ENCODE measurements around the gene RARS2.

The RARS2 gene

GRCh38 chr6:87583822-87584221 is 6.0 kb downstream of the RARS2 start:
- no peak overlapping the region for H3K4me3 ChIP-seq (replicated peaks in 1 of 2; ENCODE audit: low read depth in 2 of 2, low read length in 2 of 2)
- TF ChIP-seq CTCF (IDR thresholded peaks at IDR 0.05; ENCODE audit: low read depth, low read length): no peak
- no peak for DNase-seq (ENCODE audit: low read depth in 2 of 2)

GRCh38 chr6:87575423-87575822 is 14.4 kb downstream of the RARS2 start:
- no peak for DNase-seq (ENCODE audit: low read depth in 2 of 2)
- TF ChIP-seq CTCF (IDR thresholded peaks at IDR 0.05; ENCODE audit: low read depth, low read length): no peak
- H3K4me3 ChIP-seq (replicated peaks in 1 of 2; ENCODE audit: low read depth in 2 of 2, low read length in 2 of 2): no peak overlapping the region

GRCh38 chr6:87574237-87574804 is 15.5 kb downstream of the RARS2 start:
- no peak for TF ChIP-seq CTCF (IDR thresholded peaks at IDR 0.05; ENCODE audit: low read depth, low read length)
- no peak overlapping the region for H3K4me3 ChIP-seq (replicated peaks in 1 of 2; ENCODE audit: low read depth in 2 of 2, low read length in 2 of 2)
- DNase-seq (ENCODE audit: low read depth in 2 of 2): no peak

- no peak for TF ChIP-seq CTCF (IDR thresholded peaks at IDR 0.05; ENCODE audit: low read depth, low read length)
- H3K4me3 ChIP-seq (replicated peaks in 1 of 2; ENCODE audit: low read depth in 2 of 2, low read length in 2 of 2): no peak overlapping the region
- no peak for DNase-seq (ENCODE audit: low read depth in 2 of 2)
These were observed 16.3 kb downstream of the RARS2 start for GRCh38 chr6:87573307-87574024.

- H3K4me3 ChIP-seq (replicated peaks in 1 of 2; ENCODE audit: low read depth in 2 of 2, low read length in 2 of 2): no peak overlapping the region
- TF ChIP-seq CTCF (IDR thresholded peaks at IDR 0.05; ENCODE audit: low read depth, low read length): no peak
- no peak for DNase-seq (ENCODE audit: low read depth in 2 of 2)
These were observed 16.9 kb downstream of the RARS2 start for GRCh38 chr6:87572883-87573282.

GRCh38 chr6:87572021-87572420 is 17.8 kb downstream of the RARS2 start:
- no peak for TF ChIP-seq CTCF (IDR thresholded peaks at IDR 0.05; ENCODE audit: low read depth, low read length)

More at GRCh38 chr6:87572021-87572420, 17.8 kb downstream of the RARS2 start:
- peak in 1 of 2 donors; percentile 15 for DNase-seq (ENCODE audit: low read depth in 2 of 2)
- no peak overlapping the region for H3K4me3 ChIP-seq (replicated peaks in 1 of 2; ENCODE audit: low read depth in 2 of 2, low read length in 2 of 2)
